IMR-90 (cell line): ENCODE results near the gene ADCK1. TPM values are rescaled to one million over a fixed set of nuclear protein-coding genes. Genes with fewer than 3 reads are reported as not detected.

ENCODE experiments used
- ATAC-seq: fragments of 200-7000 bp; cut with Tn5 transposase; 2 replicates; pipeline ENCODE4 v1.9.1; 2020; ENCODE audit warnings: low read depth, mild to moderate bottlenecking, moderate library complexity
- BruUV-seq: library from RNA; stranded (reverse); fragments of 400-500 nt; replicated peaks from 2 replicates; lab custom pipeline; 2021; lab: Mats Ljungman, UMichigan
- CTCF ChIA-PET: fragments of 300-600 bp; formaldehyde crosslinking; extraction: SDS; loops from one replicate; lab custom pipeline; 2021; ENCODE audit warnings: antibody characterized with exemption; lab: Yijun Ruan, JAX
- POLR2A ChIA-PET: fragments of 300-600 bp; sonication (Branson Sonifier 250); formaldehyde crosslinking; loops from one replicate; lab custom pipeline; 2022; ENCODE audit warnings: antibody characterized with exemption; ENCODE audit not compliant: unreplicated experiment; lab: Charles Lee
- DNase-seq: peaks from one replicate; pipeline ENCODE4 v3.0.0; 2013
- H2AFZ ChIP-seq: replicated peaks from 2 replicates; pipeline ENCODE3; 2013; ENCODE audit warnings: low read length, mild to moderate bottlenecking; ENCODE audit not compliant: poor library complexity
- H2AK5ac ChIP-seq: 2 replicates; pipeline ENCODE4 v1.6.1; 2013; ENCODE audit warnings: low read depth, low read length, inconsistent platforms
- H2AK9ac ChIP-seq: replicated peaks from 2 replicates; pipeline ENCODE3; 2013; ENCODE audit warnings: mild to moderate bottlenecking, low read depth, low read length, moderate library complexity; ENCODE audit not compliant: poor library complexity
- H2BK120ac ChIP-seq: 2 replicates; pipeline ENCODE4 v1.6.1; 2013; ENCODE audit warnings: low read depth, low read length, inconsistent platforms
- H2BK15ac ChIP-seq: 3 replicates; pipeline ENCODE4 v1.6.1; 2013; ENCODE audit warnings: low read depth, low read length, inconsistent platforms
- H2BK20ac ChIP-seq: 2 replicates; pipeline ENCODE4 v1.6.1; 2013; ENCODE audit warnings: low read depth, mild to moderate bottlenecking, inconsistent platforms, low read length, moderate library complexity
- H2BK5ac ChIP-seq: 2 replicates; pipeline ENCODE4 v1.6.1; 2013; ENCODE audit warnings: mild to moderate bottlenecking, low read depth, low read length, inconsistent platforms; ENCODE audit not compliant: poor library complexity, severe bottlenecking
- H3K14ac ChIP-seq: replicated peaks from 2 replicates; pipeline ENCODE4 v1.6.1; 2013; ENCODE audit warnings: low read depth, low read length, inconsistent platforms
- H3K18ac ChIP-seq: 2 replicates; pipeline ENCODE4 v1.6.1; 2013; ENCODE audit warnings: low read depth, low read length, control low read depth
- H3K23ac ChIP-seq: 2 replicates; pipeline ENCODE4 v1.6.1; 2013; ENCODE audit warnings: low read depth, low read length, inconsistent platforms
- H3K27ac ChIP-seq: 2 replicates; pipeline ENCODE4 v1.5.1; 2013; ENCODE audit warnings: mild to moderate bottlenecking, control low read depth, low read length; ENCODE audit not compliant: insufficient read depth
- H3K27me3 ChIP-seq: 2 replicates; pipeline ENCODE4 v1.6.1; 2013; ENCODE audit warnings: low read length; ENCODE audit not compliant: control insufficient read depth, insufficient read depth
- H3K36me3 ChIP-seq: 2 replicates; pipeline ENCODE4 v1.6.1; 2013; ENCODE audit warnings: low read length, mixed read lengths; ENCODE audit not compliant: control insufficient read depth, insufficient read depth
- H3K4ac ChIP-seq: 2 replicates; pipeline ENCODE4 v1.6.1; 2013; ENCODE audit warnings: low read depth, low read length, inconsistent platforms
- H3K4me1 ChIP-seq: 2 replicates; pipeline ENCODE4 v1.6.1; 2013; ENCODE audit warnings: low read length, mixed read lengths; ENCODE audit not compliant: control insufficient read depth, insufficient read depth
- H3K4me2 ChIP-seq: 2 replicates; pipeline ENCODE4 v1.6.1; 2013; ENCODE audit warnings: low read depth, mild to moderate bottlenecking, control low read depth, low read length, moderate library complexity
- H3K4me3 ChIP-seq: 2 replicates; pipeline ENCODE4 v1.5.1; 2013; ENCODE audit warnings: low read depth, mild to moderate bottlenecking, control low read depth, low read length, moderate library complexity; ENCODE audit not compliant: insufficient read depth
- H3K56ac ChIP-seq: 2 replicates; pipeline ENCODE4 v1.6.1; 2013; ENCODE audit warnings: low read length, inconsistent platforms; ENCODE audit not compliant: insufficient read depth; ENCODE audit errors: extremely low read depth
- H3K79me1 ChIP-seq, 2 experiments: 2 replicates each; pipeline ENCODE4 v1.6.1; 2013; ENCODE audit warnings: low read length in 2 of 2, inconsistent platforms in 1 of 2, low read depth in 1 of 2
- H3K9ac ChIP-seq: 2 replicates; pipeline ENCODE4 v1.6.1; 2013; ENCODE audit warnings: low read depth, low read length, control low read depth
- H3K9me1 ChIP-seq: 2 replicates; pipeline ENCODE4 v1.6.1; 2013; ENCODE audit warnings: low read length, inconsistent platforms; ENCODE audit not compliant: insufficient read depth
- H3K9me3 ChIP-seq: 2 replicates; pipeline ENCODE4 v1.6.1; 2013; ENCODE audit warnings: low read length; ENCODE audit not compliant: control insufficient read depth, insufficient read depth
- H4K20me1 ChIP-seq: 2 replicates; pipeline ENCODE4 v1.6.1; 2013; ENCODE audit warnings: low read length, inconsistent platforms; ENCODE audit not compliant: insufficient read depth
- H4K5ac ChIP-seq: 2 replicates; pipeline ENCODE4 v1.6.1; 2013; ENCODE audit warnings: mild to moderate bottlenecking, low read depth, low read length, control low read depth
- H4K8ac ChIP-seq, 2 experiments: 2 replicates each; pipeline ENCODE4 v1.6.1; 2013; ENCODE audit warnings: low read depth in 2 of 2, low read length in 2 of 2, control low read depth in 1 of 2, inconsistent platforms in 1 of 2
- H4K91ac ChIP-seq: 2 replicates; pipeline ENCODE4 v1.6.1; 2013; ENCODE audit warnings: low read depth, low read length, inconsistent platforms; ENCODE audit not compliant: insufficient read depth
- BHLHE40 ChIP-seq: fragments of 150-350 bp; IDR thresholded peaks from 2 replicates; pipeline ENCODE4 v1.6.1; 2016; ENCODE audit warnings: mild to moderate bottlenecking, low read depth, low read length
- CEBPB ChIP-seq: IDR thresholded peaks from 2 replicates; pipeline ENCODE4 v1.6.1; 2012; ENCODE audit warnings: low read depth, low read length, improper control_type of control experiment
- CHD1 ChIP-seq: IDR thresholded peaks from 2 replicates; pipeline ENCODE4 v1.6.1; 2012; ENCODE audit warnings: low read depth, low read length, improper control_type of control experiment
- FOS ChIP-seq: fragments of 150-350 bp; IDR thresholded peaks from 2 replicates; pipeline ENCODE4 v1.6.1; 2016; ENCODE audit warnings: low read depth, low read length
- MAFK ChIP-seq: IDR thresholded peaks from 2 replicates; pipeline ENCODE4 v1.6.1; 2012; ENCODE audit warnings: low read depth, low read length, improper control_type of control experiment
- MXI1 ChIP-seq: IDR thresholded peaks from 2 replicates; pipeline ENCODE4 v1.6.1; 2012; ENCODE audit warnings: low read depth, mild to moderate bottlenecking, low read length, moderate library complexity, borderline replicate concordance
- NFE2L2 ChIP-seq: fragments of 150-350 bp; IDR thresholded peaks from 2 replicates; pipeline ENCODE4 v1.6.1; 2016; ENCODE audit warnings: low read depth, mild to moderate bottlenecking, low read length
- POLR2A ChIP-seq: IDR thresholded peaks from 2 replicates; pipeline ENCODE4 v1.6.1; 2012; ENCODE audit warnings: mild to moderate bottlenecking, low read depth, low read length
- RAD21 ChIP-seq: IDR thresholded peaks from 2 replicates; pipeline ENCODE4 v1.6.1; 2012; ENCODE audit warnings: low read length, improper control_type of control experiment
- RCOR1 ChIP-seq: IDR thresholded peaks from 2 replicates; pipeline ENCODE4 v1.6.1; 2012; ENCODE audit warnings: mild to moderate bottlenecking, low read length, improper control_type of control experiment; ENCODE audit not compliant: insufficient replicate concordance
- RFX5 ChIP-seq: IDR thresholded peaks from 2 replicates; pipeline ENCODE4 v1.8.0; 2012; ENCODE audit warnings: low read depth, mild to moderate bottlenecking, low read length, moderate library complexity
- SMC3 ChIP-seq: fragments of 150-350 bp; IDR thresholded peaks from 2 replicates; pipeline ENCODE4 v1.6.1; 2016; ENCODE audit warnings: low read depth, mild to moderate bottlenecking, antibody characterized with exemption, low read length, moderate library complexity
- WGBS, 2 experiments: methylation state at CpG; one replicate each; pipeline versions ENCODE4 v1.1.5 to v1.1.7; 2013; ENCODE audit warnings: missing lambda C conversion rate in 2 of 2; ENCODE audit not compliant: insufficient read length in 1 of 2; ENCODE audit errors: extremely low coverage in 2 of 2; 5-methylcytosine and 5-hydroxymethylcytosine counted together
- dilution Hi-C: fragments of 300-500 bp; cut with HindIII; formaldehyde crosslinking; loops from one replicate; pipeline ENCODE4 v1.14.3; 2018; ENCODE audit warnings: low sequenced_read_pairs; ENCODE audit not compliant: unreplicated experiment
- in situ Hi-C: fragments of 300-500 bp; cut with MboI; formaldehyde crosslinking; loops from 3 replicates; pipeline ENCODE4 v1.14.3; 2019; ENCODE audit warnings: low sequenced_read_pairs, inconsistent platforms, mixed read lengths
- intact Hi-C: fragments of 100-400 bp; cut with micrococcal nuclease; formaldehyde crosslinking; loops from 2 replicates; pipeline ENCODE4 v1.10.0; 2022
- polyA plus RNA-seq, 3 experiments: library from polyadenylated mRNA; depleted of rRNA; stranded (reverse); fragments of >200 nt; gene quantifications; 2 replicates each; pipeline ENCODE4 v1.2.3, GENCODE V29; 2012; ENCODE audit warnings: low replicate concordance in 1 of 3
- total RNA-seq: library from RNA; depleted of rRNA; stranded (reverse); fragments of >200 nt; gene quantifications from 2 replicates; pipeline ENCODE4 v1.2.3, GENCODE V29; 2012
- TF ChIP-seq, protein P1 (sequence below): fragments of 150-350 bp; IDR thresholded peaks from 2 replicates; pipeline ENCODE4 v1.6.1; 2016; ENCODE audit warnings: low read depth, mild to moderate bottlenecking, low read length, moderate library complexity, borderline replicate concordance
- TF ChIP-seq, protein P2 (sequence below): fragments of 150-350 bp; IDR thresholded peaks from 2 replicates; pipeline ENCODE4 v1.6.1; 2017; ENCODE audit warnings: mild to moderate bottlenecking, antibody characterized with exemption, low read length, low read depth
- TF ChIP-seq, protein P3 (sequence below): conservative IDR thresholded peaks from 2 replicates; pipeline ENCODE4 v1.5.1; 2012; ENCODE audit warnings: mild to moderate bottlenecking, low read depth, low read length, improper control_type of control experiment

ADCK1 gene
- total and polyA plus RNA-seq, 2 of the 4 experiments (the other 2 are of a cell fraction), result 1.6 to 4.6 TPM

DNA sequence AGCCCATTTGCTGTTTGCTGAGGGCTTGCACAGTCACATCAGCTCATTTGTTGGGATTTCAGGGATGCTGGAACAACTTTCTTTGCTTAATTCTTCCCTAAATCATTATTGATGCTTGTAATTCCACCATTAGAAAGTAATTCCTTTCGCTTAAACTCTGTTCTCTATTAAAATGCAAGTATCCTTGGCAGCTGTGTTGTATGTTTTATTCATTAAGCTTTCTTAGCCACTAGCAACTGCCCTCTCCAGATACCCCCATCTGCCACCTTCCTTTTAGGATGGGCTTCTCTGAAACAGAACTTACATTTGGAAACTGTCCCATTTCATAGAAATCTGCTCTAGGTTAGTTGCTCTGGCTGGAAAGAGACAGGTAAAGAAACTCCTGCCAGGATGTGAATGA, 43.7 kb downstream of the ADCK1 start:
- Histone ChIP-seq H3K4ac (no peak overlapping the region), H4K20me1 (no peaks in the 10 kb centered on the region), H3K23ac (no peak overlapping the region), H2AFZ (no peak overlapping the region), H3K4me1 (no peaks in the 10 kb centered on the region), H4K91ac (no peak overlapping the region), H3K4me2 (no peak overlapping the region), H3K14ac (no peak overlapping the region), H4K8ac (no peak overlapping the region), H3K9ac (no peak overlapping the region), H2BK15ac (no peak overlapping the region), H2BK20ac (no peak overlapping the region), H2AK5ac (no peak overlapping the region), H3K79me1 (no peaks in the 10 kb centered on the region), H3K4me3 (no peak overlapping the region), H3K36me3 (no peaks in the 10 kb centered on the region), H3K9me3 (no peaks in the 10 kb centered on the region), H3K27ac (no peak overlapping the region), H2BK5ac (no peak overlapping the region), H2BK120ac (no peak overlapping the region), H3K18ac (no peak overlapping the region), H3K9me1 (no peaks in the 10 kb centered on the region), H2AK9ac (no peak overlapping the region), H4K5ac (no peak overlapping the region), H3K56ac (no peak overlapping the region), H3K27me3 (no peaks in the 10 kb centered on the region)
- ATAC-seq, result no peak
- dilution Hi-C loops (no loop called here), intact Hi-C loops (no loop called here), in situ Hi-C loops (no loop called here)
- whole genome bisulfite sequencing, 2 experiments, result no CpG with 5 or more reads among the region's 1 CpG
- BruUV-seq, result no TSS peak
- POLR2A ChIA-PET, result no interaction called here
- DNase-seq, result no peak
- CTCF ChIA-PET, result no interaction called here
- TF ChIP-seq FOS (no peak), BHLHE40 (no peak), CEBPB (no peak), MAFK (no peak), MXI1 (no peak), SMC3 (no peak), CHD1 (no peak), NFE2L2 (no peak), RFX5 (no peak), POLR2A (no peak), RCOR1 (no peak), RAD21 (no peak)
- TF ChIP-seq, protein P1, sequence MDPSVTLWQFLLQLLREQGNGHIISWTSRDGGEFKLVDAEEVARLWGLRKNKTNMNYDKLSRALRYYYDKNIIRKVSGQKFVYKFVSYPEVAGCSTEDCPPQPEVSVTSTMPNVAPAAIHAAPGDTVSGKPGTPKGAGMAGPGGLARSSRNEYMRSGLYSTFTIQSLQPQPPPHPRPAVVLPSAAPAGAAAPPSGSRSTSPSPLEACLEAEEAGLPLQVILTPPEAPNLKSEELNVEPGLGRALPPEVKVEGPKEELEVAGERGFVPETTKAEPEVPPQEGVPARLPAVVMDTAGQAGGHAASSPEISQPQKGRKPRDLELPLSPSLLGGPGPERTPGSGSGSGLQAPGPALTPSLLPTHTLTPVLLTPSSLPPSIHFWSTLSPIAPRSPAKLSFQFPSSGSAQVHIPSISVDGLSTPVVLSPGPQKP, result no peak
- TF ChIP-seq, protein P2, sequence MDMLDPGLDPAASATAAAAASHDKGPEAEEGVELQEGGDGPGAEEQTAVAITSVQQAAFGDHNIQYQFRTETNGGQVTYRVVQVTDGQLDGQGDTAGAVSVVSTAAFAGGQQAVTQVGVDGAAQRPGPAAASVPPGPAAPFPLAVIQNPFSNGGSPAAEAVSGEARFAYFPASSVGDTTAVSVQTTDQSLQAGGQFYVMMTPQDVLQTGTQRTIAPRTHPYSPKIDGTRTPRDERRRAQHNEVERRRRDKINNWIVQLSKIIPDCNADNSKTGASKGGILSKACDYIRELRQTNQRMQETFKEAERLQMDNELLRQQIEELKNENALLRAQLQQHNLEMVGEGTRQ, result no peak
- TF ChIP-seq, protein P3, sequence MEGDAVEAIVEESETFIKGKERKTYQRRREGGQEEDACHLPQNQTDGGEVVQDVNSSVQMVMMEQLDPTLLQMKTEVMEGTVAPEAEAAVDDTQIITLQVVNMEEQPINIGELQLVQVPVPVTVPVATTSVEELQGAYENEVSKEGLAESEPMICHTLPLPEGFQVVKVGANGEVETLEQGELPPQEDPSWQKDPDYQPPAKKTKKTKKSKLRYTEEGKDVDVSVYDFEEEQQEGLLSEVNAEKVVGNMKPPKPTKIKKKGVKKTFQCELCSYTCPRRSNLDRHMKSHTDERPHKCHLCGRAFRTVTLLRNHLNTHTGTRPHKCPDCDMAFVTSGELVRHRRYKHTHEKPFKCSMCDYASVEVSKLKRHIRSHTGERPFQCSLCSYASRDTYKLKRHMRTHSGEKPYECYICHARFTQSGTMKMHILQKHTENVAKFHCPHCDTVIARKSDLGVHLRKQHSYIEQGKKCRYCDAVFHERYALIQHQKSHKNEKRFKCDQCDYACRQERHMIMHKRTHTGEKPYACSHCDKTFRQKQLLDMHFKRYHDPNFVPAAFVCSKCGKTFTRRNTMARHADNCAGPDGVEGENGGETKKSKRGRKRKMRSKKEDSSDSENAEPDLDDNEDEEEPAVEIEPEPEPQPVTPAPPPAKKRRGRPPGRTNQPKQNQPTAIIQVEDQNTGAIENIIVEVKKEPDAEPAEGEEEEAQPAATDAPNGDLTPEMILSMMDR, result no peak
